Ishikawa (cell line): ENCODE measurements around the gene EFHD2.

ENCODE experiments used
- CEBPB ChIP-seq: IDR thresholded peaks from 2 replicates; pipeline ENCODE4 v1.6.1; 2012
- CREB1 ChIP-seq: IDR thresholded peaks from 2 replicates; pipeline ENCODE4 v1.6.1; 2012; ENCODE audit warnings: low read depth
- EGR1 ChIP-seq: IDR thresholded peaks from 2 replicates; pipeline ENCODE4 v1.6.1; 2012
- EP300 ChIP-seq: IDR thresholded peaks from 2 replicates; pipeline ENCODE4 v1.6.1; 2012; ENCODE audit warnings: borderline replicate concordance
- FOXM1 ChIP-seq: IDR thresholded peaks from 2 replicates; pipeline ENCODE4 v1.6.1; 2012; ENCODE audit warnings: low read depth, borderline replicate concordance
- MAX ChIP-seq: IDR thresholded peaks from 2 replicates; pipeline ENCODE4 v1.6.1; 2012
- NFIC ChIP-seq: IDR thresholded peaks from 2 replicates; pipeline ENCODE4 v1.6.1; 2012
- RAD21 ChIP-seq: IDR thresholded peaks from 2 replicates; pipeline ENCODE4 v1.6.1; 2012; ENCODE audit warnings: low read depth
- TAF1 ChIP-seq: IDR thresholded peaks from 2 replicates; pipeline ENCODE4 v1.6.1; 2012; ENCODE audit warnings: low read depth, mild to moderate bottlenecking
- TCF12 ChIP-seq: IDR thresholded peaks from 2 replicates; pipeline ENCODE4 v1.6.1; 2012; ENCODE audit warnings: low read depth
- TEAD4 ChIP-seq: IDR thresholded peaks from 2 replicates; pipeline ENCODE4 v1.6.1; 2012
- USF1 ChIP-seq: IDR thresholded peaks from 2 replicates; pipeline ENCODE4 v1.6.1; 2012
- YY1 ChIP-seq: IDR thresholded peaks from 2 replicates; pipeline ENCODE4 v1.6.1; 2012; ENCODE audit warnings: low read depth
- ZBTB7A ChIP-seq: IDR thresholded peaks from 2 replicates; pipeline ENCODE4 v1.6.1; 2012; ENCODE audit warnings: low read depth
- TF ChIP-seq, protein P1 (sequence below): IDR thresholded peaks from 2 replicates; pipeline ENCODE4 v1.6.1; 2012; ENCODE audit warnings: low read depth, mild to moderate bottlenecking

The EFHD2 gene

DNA sequence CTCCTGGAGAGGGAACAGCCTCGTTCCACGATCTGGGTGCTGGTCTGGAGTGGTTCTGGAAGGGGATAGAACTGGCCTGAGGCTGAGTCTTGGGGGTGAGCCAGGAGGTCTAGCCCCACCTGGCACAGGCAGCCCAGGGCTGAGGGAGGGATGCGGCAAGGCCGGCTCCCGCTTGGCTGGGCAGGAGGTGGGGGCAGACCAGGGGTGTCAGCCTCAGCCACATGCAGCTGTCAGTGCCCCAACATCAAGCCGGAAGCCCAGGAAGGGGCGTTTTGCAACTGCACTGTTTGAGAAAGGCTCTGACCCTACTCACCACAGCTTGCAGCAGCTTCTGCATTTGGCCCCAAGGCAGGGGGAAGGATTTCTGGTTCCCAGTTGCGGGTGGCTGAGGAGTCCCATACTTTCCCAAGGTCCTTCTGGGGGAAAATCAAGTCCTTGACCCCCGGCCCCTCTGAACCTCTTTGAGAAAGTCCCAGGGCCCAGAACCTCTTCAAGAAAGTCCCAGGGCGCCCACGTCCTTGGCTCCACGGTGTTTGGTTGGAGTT is 2.0 kb downstream of the EFHD2 start:
- TF ChIP-seq TEAD4 (no peak), YY1 (no peak), TAF1 (no peak), EGR1 (no peak), NFIC (no peak), USF1 (no peak), FOXM1 (no peak), MAX (no peak)
- TF ChIP-seq, protein P1, sequence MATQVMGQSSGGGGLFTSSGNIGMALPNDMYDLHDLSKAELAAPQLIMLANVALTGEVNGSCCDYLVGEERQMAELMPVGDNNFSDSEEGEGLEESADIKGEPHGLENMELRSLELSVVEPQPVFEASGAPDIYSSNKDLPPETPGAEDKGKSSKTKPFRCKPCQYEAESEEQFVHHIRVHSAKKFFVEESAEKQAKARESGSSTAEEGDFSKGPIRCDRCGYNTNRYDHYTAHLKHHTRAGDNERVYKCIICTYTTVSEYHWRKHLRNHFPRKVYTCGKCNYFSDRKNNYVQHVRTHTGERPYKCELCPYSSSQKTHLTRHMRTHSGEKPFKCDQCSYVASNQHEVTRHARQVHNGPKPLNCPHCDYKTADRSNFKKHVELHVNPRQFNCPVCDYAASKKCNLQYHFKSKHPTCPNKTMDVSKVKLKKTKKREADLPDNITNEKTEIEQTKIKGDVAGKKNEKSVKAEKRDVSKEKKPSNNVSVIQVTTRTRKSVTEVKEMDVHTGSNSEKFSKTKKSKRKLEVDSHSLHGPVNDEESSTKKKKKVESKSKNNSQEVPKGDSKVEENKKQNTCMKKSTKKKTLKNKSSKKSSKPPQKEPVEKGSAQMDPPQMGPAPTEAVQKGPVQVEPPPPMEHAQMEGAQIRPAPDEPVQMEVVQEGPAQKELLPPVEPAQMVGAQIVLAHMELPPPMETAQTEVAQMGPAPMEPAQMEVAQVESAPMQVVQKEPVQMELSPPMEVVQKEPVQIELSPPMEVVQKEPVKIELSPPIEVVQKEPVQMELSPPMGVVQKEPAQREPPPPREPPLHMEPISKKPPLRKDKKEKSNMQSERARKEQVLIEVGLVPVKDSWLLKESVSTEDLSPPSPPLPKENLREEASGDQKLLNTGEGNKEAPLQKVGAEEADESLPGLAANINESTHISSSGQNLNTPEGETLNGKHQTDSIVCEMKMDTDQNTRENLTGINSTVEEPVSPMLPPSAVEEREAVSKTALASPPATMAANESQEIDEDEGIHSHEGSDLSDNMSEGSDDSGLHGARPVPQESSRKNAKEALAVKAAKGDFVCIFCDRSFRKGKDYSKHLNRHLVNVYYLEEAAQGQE = no peak

DNA sequence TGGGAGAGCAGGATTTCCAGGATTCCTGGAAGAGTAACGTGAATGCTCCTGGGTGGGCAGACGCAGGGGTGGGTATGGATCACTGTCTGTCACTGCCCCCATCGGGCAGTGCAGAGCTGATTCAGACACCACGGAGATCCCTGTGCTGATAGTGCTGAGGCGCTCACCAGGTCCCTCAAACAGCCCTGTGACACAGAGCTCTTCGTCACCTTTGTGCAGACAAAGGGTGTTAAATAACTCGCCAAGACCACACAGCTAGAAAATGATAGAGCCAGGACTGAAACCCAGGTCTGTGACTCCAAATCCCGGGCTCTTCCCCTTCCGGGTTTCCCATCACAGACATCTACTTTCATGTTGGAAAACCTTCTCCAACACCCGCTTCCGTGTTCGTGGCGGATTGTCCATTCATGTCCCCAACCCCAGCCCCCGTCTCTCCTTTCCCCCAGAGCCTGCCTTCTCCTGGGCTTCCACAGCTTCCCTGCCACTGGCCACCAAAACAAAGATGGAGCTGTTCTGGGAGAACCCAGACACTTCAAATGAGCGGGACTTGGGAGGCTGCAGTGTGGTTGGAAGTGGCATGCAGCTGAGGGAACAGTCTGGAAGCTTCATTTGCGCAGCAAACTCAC is 2.6 kb downstream of the EFHD2 start:
- TF ChIP-seq MAX (no peak), RAD21 (no peak), USF1 (no peak), FOXM1 (no peak), ZBTB7A (no peak), TAF1 (no peak), TCF12 (no peak), NFIC (no peak), EGR1 (no peak), CEBPB (no peak), TEAD4 (no peak)

GRCh38 chr1:15412843-15413242 is 3.2 kb downstream of the EFHD2 start:
- no peak for TF ChIP-seq RAD21
- TF ChIP-seq CREB1 = no peak
- no peak for TF ChIP-seq TCF12
- no peak for TF ChIP-seq NFIC
- TF ChIP-seq TAF1 = no peak
- no peak for TF ChIP-seq YY1
- TF ChIP-seq TEAD4 = no peak
- TF ChIP-seq EP300 = no peak
- TF ChIP-seq EGR1 = no peak
- TF ChIP-seq MAX = no peak

GRCh38 chr1:15413563-15414444 is 4.1 kb downstream of the EFHD2 start:
- no peak for TF ChIP-seq NFIC
- TF ChIP-seq ZBTB7A = no peak
- TF ChIP-seq YY1 = no peak
- TF ChIP-seq CREB1 = no peak
- no peak for TF ChIP-seq FOXM1
- no peak for TF ChIP-seq EP300
- TF ChIP-seq TCF12 = no peak
- TF ChIP-seq MAX = no peak
- TF ChIP-seq RAD21 = no peak
- no peak for TF ChIP-seq TAF1
- TF ChIP-seq TEAD4 = no peak
- TF ChIP-seq CEBPB = no peak
- no peak for TF ChIP-seq EGR1
- TF ChIP-seq, protein P1 = no peak

DNA sequence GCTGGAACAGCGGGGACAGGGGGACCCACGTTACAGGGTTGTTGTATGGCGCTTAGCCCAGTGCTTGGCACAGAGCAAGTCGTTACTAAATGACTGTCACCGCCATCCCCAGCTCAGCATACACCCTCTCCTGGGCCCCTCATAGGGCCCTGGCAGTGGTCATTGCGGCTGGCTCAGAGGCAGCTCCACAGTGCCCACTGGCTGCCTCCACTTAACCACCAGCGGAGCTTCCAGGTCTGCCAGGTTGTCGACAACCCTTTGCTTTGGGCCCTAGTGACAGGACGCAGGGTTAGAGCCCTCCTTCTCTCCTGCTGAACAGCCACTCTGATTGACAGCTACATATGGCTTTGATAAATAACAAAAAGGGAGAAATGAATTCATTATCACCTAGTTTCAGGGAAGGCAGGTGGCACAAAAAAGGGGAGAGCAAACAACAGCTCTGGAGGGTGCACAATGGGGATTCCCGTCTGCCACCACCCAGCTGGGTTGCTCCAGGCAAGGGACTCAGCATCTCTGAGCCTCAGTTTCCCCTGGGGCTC is 4.8 kb downstream of the EFHD2 start:
- TF ChIP-seq TEAD4 (no peak), TAF1 (no peak), USF1 (no peak), EP300 (no peak), CREB1 (no peak), FOXM1 (no peak), TCF12 (no peak), NFIC (no peak), ZBTB7A (no peak), MAX (no peak), RAD21 (no peak), EGR1 (no peak), YY1 (no peak), CEBPB (no peak)
- TF ChIP-seq, protein P1 = no peak
